Neural crest cell (in vitro differentiated cells): ENCODE results near the gene RCOR1. TPM values are rescaled to one million over a fixed set of nuclear protein-coding genes. Genes with fewer than 3 reads are reported as not detected.

ENCODE experiments used
- DNase-seq: peaks from one replicate; pipeline ENCODE4 v3.0.0; 2021; ENCODE audit warnings: low read depth, mixed read lengths, low spot score
- H3K27ac Mint-ChIP-seq: one replicate; pipeline ENCODE4 v1.8.0; 2021; ENCODE audit warnings: mild to moderate bottlenecking, mixed read lengths; ENCODE audit not compliant: unreplicated experiment
- H3K27me3 Mint-ChIP-seq: 2 replicates; pipeline ENCODE4 v1.8.0; 2021; ENCODE audit warnings: low read depth, mild to moderate bottlenecking, mixed read lengths
- H3K36me3 Mint-ChIP-seq: 2 replicates; pipeline ENCODE4 v1.8.0; 2021; ENCODE audit warnings: low read depth, mild to moderate bottlenecking, mixed read lengths
- H3K4me1 Mint-ChIP-seq: 2 replicates; pipeline ENCODE4 v1.8.0; 2021; ENCODE audit warnings: mixed read lengths
- H3K4me3 Mint-ChIP-seq: one replicate; pipeline ENCODE4 v1.8.0; 2021; ENCODE audit warnings: mild to moderate bottlenecking, mixed read lengths
- H3K9me3 Mint-ChIP-seq: 2 replicates; pipeline ENCODE4 v1.8.0; 2021; ENCODE audit warnings: mixed read lengths
- total RNA-seq: library from RNA; stranded (reverse); gene quantifications from 2 replicates; pipeline ENCODE4 v1.2.1, GENCODE V29; 2021
- TF ChIP-seq, protein P1 (sequence below): fragments of 200-600 bp; sonication (generic); conservative IDR thresholded peaks from 2 replicates; pipeline ENCODE4 v1.5.0; 2021; ENCODE audit warnings: antibody characterized with exemption, mild to moderate bottlenecking

RCOR1 gene
- total RNA-seq, 1 donor from 2014 or later = 27.8 TPM

DNA sequence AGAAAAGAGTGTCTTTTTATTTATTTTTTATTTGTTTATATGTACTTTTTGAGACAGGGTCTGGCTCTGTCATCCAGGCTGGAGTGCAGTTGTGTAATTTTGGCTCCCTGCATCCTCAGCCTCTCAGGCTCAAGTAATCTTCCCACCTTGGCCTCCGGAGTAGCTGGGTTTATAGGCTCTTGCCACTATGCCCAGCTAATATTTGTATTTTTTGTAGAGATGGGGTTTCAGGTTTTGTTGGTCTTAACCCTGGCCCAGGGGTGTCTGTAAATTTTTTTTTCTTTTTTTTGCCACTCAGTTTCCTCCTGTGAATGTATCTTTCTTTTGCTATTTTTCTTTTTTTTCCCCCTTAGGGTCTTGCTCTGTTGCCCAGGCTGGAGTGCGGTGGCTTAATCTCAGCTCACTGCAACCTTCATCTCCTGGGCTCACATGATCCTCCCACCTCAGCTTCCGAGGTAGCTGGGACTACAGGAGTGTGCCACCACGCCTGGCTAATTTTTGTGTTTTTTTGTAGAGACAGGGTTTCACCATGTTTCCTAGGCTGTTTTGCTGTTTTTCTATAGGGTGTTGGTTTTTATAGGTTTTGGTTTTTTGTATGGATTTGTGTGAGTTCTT, 11.0 kb downstream of the RCOR1 start:
- H3K9me3 Mint-ChIP-seq = no peaks in the 10 kb centered on the region
- DNase-seq = no peak
- no peak overlapping the region for H3K27ac Mint-ChIP-seq
- no peaks in the 10 kb centered on the region for H3K36me3 Mint-ChIP-seq
- H3K4me3 Mint-ChIP-seq = no peak overlapping the region
- TF ChIP-seq, protein P1, sequence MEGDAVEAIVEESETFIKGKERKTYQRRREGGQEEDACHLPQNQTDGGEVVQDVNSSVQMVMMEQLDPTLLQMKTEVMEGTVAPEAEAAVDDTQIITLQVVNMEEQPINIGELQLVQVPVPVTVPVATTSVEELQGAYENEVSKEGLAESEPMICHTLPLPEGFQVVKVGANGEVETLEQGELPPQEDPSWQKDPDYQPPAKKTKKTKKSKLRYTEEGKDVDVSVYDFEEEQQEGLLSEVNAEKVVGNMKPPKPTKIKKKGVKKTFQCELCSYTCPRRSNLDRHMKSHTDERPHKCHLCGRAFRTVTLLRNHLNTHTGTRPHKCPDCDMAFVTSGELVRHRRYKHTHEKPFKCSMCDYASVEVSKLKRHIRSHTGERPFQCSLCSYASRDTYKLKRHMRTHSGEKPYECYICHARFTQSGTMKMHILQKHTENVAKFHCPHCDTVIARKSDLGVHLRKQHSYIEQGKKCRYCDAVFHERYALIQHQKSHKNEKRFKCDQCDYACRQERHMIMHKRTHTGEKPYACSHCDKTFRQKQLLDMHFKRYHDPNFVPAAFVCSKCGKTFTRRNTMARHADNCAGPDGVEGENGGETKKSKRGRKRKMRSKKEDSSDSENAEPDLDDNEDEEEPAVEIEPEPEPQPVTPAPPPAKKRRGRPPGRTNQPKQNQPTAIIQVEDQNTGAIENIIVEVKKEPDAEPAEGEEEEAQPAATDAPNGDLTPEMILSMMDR = no peak
- peaks cover 27% of the 10 kb centered on the region for H3K4me1 Mint-ChIP-seq
- H3K27me3 Mint-ChIP-seq = no peaks in the 10 kb centered on the region

DNA sequence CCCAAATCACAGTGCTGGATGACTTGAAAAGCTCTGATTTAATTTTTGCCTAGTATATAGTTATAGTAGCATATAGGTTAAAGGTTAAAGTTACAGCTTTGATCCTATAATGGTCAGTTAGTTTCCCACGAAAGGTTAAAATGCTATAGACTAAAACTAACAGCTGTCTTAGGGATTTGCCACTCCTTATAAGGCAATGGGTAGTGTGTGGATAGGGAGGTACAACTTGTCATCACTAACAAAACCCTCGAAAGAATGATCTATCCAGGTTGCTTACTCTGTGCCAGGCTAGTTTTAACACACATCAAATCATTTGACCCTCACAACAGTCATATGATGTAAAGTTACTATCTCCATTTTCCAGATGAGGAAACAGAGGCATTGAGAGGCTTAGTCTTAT, 11.7 kb downstream of the RCOR1 start:
- TF ChIP-seq, protein P1 = no peak
- Mint-ChIP-seq H3K9me3 (no peaks in the 10 kb centered on the region), H3K4me3 (no peak overlapping the region), H3K4me1 (peaks cover 27% of the 10 kb centered on the region), H3K27me3 (no peaks in the 10 kb centered on the region), H3K27ac (no peak overlapping the region), H3K36me3 (no peaks in the 10 kb centered on the region)
- DNase-seq = no peak

DNA sequence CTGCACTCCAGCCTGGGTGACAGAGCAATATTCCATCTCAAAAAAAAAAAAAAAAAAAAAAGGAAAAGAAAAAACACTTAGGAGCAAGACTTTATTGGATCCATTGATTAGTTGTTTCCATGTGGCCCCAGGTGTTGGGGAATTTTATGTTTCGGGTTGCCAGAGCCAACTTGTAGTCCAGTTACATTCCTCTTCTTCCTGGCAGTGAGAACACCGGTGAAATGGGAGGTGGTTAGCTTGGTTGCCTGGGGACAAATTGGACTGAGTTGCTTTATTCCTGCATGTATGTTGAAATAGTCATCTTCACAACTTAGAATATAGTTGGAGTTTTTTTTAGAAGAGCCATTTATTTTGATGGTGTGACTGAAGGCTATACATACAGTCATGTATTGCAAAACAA, 12.6 kb downstream of the RCOR1 start:
- Mint-ChIP-seq H3K27me3 (no peaks in the 10 kb centered on the region), H3K9me3 (no peaks in the 10 kb centered on the region), H3K4me3 (no peak overlapping the region), H3K36me3 (no peaks in the 10 kb centered on the region), H3K27ac (no peak overlapping the region), H3K4me1 (peaks cover 27% of the 10 kb centered on the region)
- DNase-seq = no peak
- TF ChIP-seq, protein P1 = no peak

DNA sequence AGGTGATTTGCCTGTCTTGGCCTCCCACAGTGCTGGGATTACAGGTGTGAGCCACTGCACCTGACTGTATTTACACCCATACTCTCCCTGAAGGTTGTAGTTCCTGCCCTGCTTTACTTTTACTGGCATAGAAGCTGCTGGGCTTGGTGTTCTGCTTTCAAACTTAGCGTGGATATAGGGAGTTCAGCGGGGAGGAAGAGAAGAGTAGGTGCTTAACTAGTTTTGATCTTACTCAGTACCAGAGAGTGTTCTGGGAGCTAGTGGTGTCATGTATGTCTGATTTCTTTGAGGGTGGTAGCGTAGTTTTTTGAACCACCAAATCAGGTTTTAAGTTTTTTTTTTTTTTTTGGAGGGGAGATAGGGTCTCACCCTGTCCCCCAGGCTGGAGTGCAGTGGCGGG, 13.8 kb downstream of the RCOR1 start:
- Mint-ChIP-seq H3K27ac (no peak overlapping the region), H3K9me3 (no peaks in the 10 kb centered on the region), H3K27me3 (no peaks in the 10 kb centered on the region)

DNA sequence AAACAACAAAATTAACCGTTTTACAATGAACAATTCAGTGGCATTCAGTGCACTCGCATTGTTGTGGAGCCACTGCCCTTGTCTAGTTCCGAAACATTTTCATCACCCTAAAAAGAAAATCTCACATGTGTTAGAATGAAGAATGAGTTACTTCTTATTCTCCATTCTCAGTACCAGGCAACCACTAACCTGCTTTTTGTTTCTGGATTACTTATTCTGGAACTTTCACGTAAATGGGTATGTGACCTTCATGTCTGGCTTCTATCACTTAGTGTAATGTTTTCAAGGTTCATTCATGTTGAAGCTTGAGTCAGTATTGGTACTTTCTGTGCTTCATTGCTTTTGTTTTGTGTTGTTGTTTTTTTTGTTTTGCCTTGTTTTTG, 15.6 kb downstream of the RCOR1 start:
- Mint-ChIP-seq H3K27me3 (no peaks in the 10 kb centered on the region), H3K4me3 (no peak overlapping the region), H3K36me3 (no peaks in the 10 kb centered on the region), H3K9me3 (no peaks in the 10 kb centered on the region), H3K4me1 (peaks cover 13% of the 10 kb centered on the region), H3K27ac (no peak overlapping the region)
- TF ChIP-seq, protein P1 = no peak
- no peak for DNase-seq

More for the DNA sequence above, 13.8 kb downstream of the RCOR1 start:
- DNase-seq = no peak
- H3K4me1 Mint-ChIP-seq = peaks cover 25% of the 10 kb centered on the region
- TF ChIP-seq, protein P1 = no peak
- H3K4me3 Mint-ChIP-seq = no peak overlapping the region
- no peaks in the 10 kb centered on the region for H3K36me3 Mint-ChIP-seq
